Small intestine (tissue), 7 donors: ENCODE measurements around the gene METTL9. TPM values are rescaled to one million over a fixed set of nuclear protein-coding genes. Genes with fewer than 3 reads are reported as not detected.
"Not testable (repeated sequence)": the region's sequence is repeated elsewhere in the genome, so short reads cannot be mapped to it uniquely, and the experiment has no call there.

Experiments used
- DNase-seq, 2 donors: peaks; one replicate each; pipeline versions ENCODE4 v3.0.0 to v3.0.0-alpha.2; 2013
- FAIRE-seq: peaks from 2 replicates; lab custom pipeline; 2012; peaks lifted over from hg19 to GRCh38; lab: Jason Lieb, UNC
- H3K27ac ChIP-seq, 3 donors: one replicate each; pipeline ENCODE4 v1.5.1; 2013; ENCODE audit warnings: low read length in 2 of 3, mild to moderate bottlenecking in 2 of 3, control low read depth in 1 of 3, inconsistent platforms in 1 of 3, low read depth in 1 of 3, moderate library complexity in 1 of 3
- H3K27me3 ChIP-seq, 3 donors: one replicate each; pipeline ENCODE4 v1.6.1; 2013; ENCODE audit warnings: low read length in 3 of 3, inconsistent platforms in 1 of 3; ENCODE audit not compliant: control insufficient read depth in 3 of 3, insufficient read depth in 3 of 3
- H3K36me3 ChIP-seq, 3 donors: one replicate each; pipeline ENCODE4 v1.6.1; 2013; ENCODE audit warnings: low read length in 3 of 3, inconsistent platforms in 1 of 3, low read depth in 1 of 3, mild to moderate bottlenecking in 1 of 3, moderate library complexity in 1 of 3; ENCODE audit not compliant: control insufficient read depth in 3 of 3, insufficient read depth in 2 of 3
- H3K4me1 ChIP-seq, 3 donors: one replicate each; pipeline ENCODE4 v1.6.1; 2013; ENCODE audit warnings: low read length in 2 of 3, inconsistent platforms in 1 of 3, low read depth in 1 of 3, mild to moderate bottlenecking in 1 of 3, moderate library complexity in 1 of 3; ENCODE audit not compliant: control insufficient read depth in 3 of 3, insufficient read depth in 2 of 3
- H3K4me3 ChIP-seq, 3 donors: one replicate each; pipeline ENCODE4 v1.5.1; 2013; ENCODE audit warnings: low read length in 3 of 3, control low read depth in 1 of 3, inconsistent platforms in 1 of 3, low read depth in 1 of 3, mild to moderate bottlenecking in 1 of 3, moderate library complexity in 1 of 3
- H3K9me3 ChIP-seq, 2 donors: one replicate each; pipeline ENCODE4 v1.6.1; 2013; ENCODE audit warnings: low read depth in 1 of 2, low read length in 1 of 2; ENCODE audit not compliant: control insufficient read depth in 2 of 2, insufficient read depth in 1 of 2
- WGBS, 3 donors: extraction: QIAGEN DNeasy Blood & Tissue Kit; methylation state at CpG; one replicate each; pipeline ENCODE4 v1.1.7; 2013; 5-methylcytosine and 5-hydroxymethylcytosine counted together
- polyA plus RNA-seq, 4 donors: library from polyadenylated mRNA; stranded (reverse) in 3 of 4; unstranded in 1 of 4; fragments of 200-250 nt in 3 of 4; fragments of 120-200 nt in 1 of 4; gene quantifications; one replicate each; pipeline versions ENCODE4 v1.2.1 to v1.2.3, GENCODE V29; 2013
- donor health status: healthy with polysubstance abuse.
- donor health status: control.
- donor health status: control.
- donor health status: Bipolar disorder and iron deficiency.
- donor health status: healthy.

Gene METTL9
- polyA plus RNA-seq, 4 donors = 38.7 to 171 (median 61.0) TPM

GRCh38 chr16:21554795-21555585 is 44.4 kb upstream of the METTL9 start:
- Histone ChIP-seq H3K4me1 (peaks cover 0 to 3% (median 0%) of the 10 kb centered on the region in 3 donors), H3K9me3 (no peaks in the 10 kb centered on the region), H3K36me3 (no peaks in the 10 kb centered on the region), H3K27ac (no peak overlapping the region), H3K27me3 (no peaks in the 10 kb centered on the region), H3K4me3 (peak overlapping the region in 1 of 3 donors; percentile 9)
- no peak for FAIRE-seq
- peak; percentile 78 to 89 for DNase-seq
- WGBS, 3 donors = 35 to 37% (median 35%) methylated on average over 41 of the region's 41 CpGs

GRCh38 chr16:21555621-21556020 is 43.8 kb upstream of the METTL9 start:
- not testable (repeated sequence) for FAIRE-seq, H3K4me1 ChIP-seq, DNase-seq, H3K27me3 ChIP-seq, H3K36me3 ChIP-seq, H3K27ac ChIP-seq, H3K9me3 ChIP-seq, H3K4me3 ChIP-seq
- WGBS, 3 donors = 87 to 91% (median 89%) methylated on average over 15 of the region's 15 CpGs

GRCh38 chr16:21556026-21556595 is 43.3 kb upstream of the METTL9 start:
- WGBS, 3 donors = 90 to 94% (median 92%) methylated on average over 4 of the region's 4 CpGs

GRCh38 chr16:21556651-21557241 is 42.6 kb upstream of the METTL9 start:
- not testable (repeated sequence) for H3K4me1 ChIP-seq, H3K36me3 ChIP-seq, FAIRE-seq, H3K9me3 ChIP-seq, DNase-seq, H3K27me3 ChIP-seq, H3K4me3 ChIP-seq
- H3K27ac ChIP-seq = peak overlapping the region in 1 of 3 donors; percentile 52
- WGBS, 3 donors = 54 to 60% (median 60%) methylated on average over 23 to 25 of the region's 25 CpGs

More at GRCh38 chr16:21556026-21556595, 43.3 kb upstream of the METTL9 start:
- H3K36me3 ChIP-seq, H3K27ac ChIP-seq, H3K4me3 ChIP-seq, H3K27me3 ChIP-seq, H3K4me1 ChIP-seq, H3K9me3 ChIP-seq, FAIRE-seq, DNase-seq: not testable (repeated sequence)

GRCh38 chr16:21560462-21560861 is 38.9 kb upstream of the METTL9 start:
- Histone ChIP-seq H3K4me3 (no peak overlapping the region), H3K36me3 (no peaks in the 10 kb centered on the region), H3K27me3 (no peaks in the 10 kb centered on the region), H3K27ac (no peak overlapping the region), H3K9me3 (no peaks in the 10 kb centered on the region), H3K4me1 (peaks cover 0 to 3% (median 1%) of the 10 kb centered on the region in 3 donors)
- FAIRE-seq (no peak), DNase-seq (no peak)
- 69 to 78% (median 76%) methylated on average over 2 of the region's 2 CpGs for WGBS, 3 donors

GRCh38 chr16:21563676-21564075 is 35.7 kb upstream of the METTL9 start:
- Histone ChIP-seq H3K4me1 (peaks cover 0 to 19% (median 11%) of the 10 kb centered on the region in 3 donors), H3K36me3 (no peaks in the 10 kb centered on the region), H3K9me3 (no peaks in the 10 kb centered on the region), H3K27me3 (no peaks in the 10 kb centered on the region), H3K4me3 (no peak overlapping the region), H3K27ac (no peak overlapping the region)
- DNase-seq (no peak), FAIRE-seq (no peak)
- 90 to 97% (median 93%) methylated on average over 2 of the region's 2 CpGs for WGBS, 3 donors

- H3K36me3 ChIP-seq, H3K9me3 ChIP-seq, DNase-seq, FAIRE-seq, H3K4me3 ChIP-seq, H3K27me3 ChIP-seq, H3K27ac ChIP-seq: not testable (repeated sequence)
- H3K4me1 ChIP-seq = peaks cover 0 to 19% (median 11%) of the 10 kb centered on the region in 3 donors
- 79 to 100% (median 82%) methylated on average over 1 of the region's 1 CpG for WGBS, 3 donors
Observed at GRCh38 chr16:21564367-21564766, 35.0 kb upstream of the METTL9 start.

GRCh38 chr16:21565507-21565860 is 33.9 kb upstream of the METTL9 start:
- whole genome bisulfite sequencing, 3 donors = 72 to 91% (median 85%) methylated on average over 2 of the region's 2 CpGs
- no peaks in the 10 kb centered on the region for H3K36me3 ChIP-seq
- no peak for DNase-seq
- no peak for FAIRE-seq
- no peak overlapping the region for H3K4me3 ChIP-seq
- no peaks in the 10 kb centered on the region for H3K9me3 ChIP-seq
- no peaks in the 10 kb centered on the region for H3K27me3 ChIP-seq
- H3K27ac ChIP-seq = peak overlapping the region in 1 of 3 donors; percentile 56
- H3K4me1 ChIP-seq = peaks cover 0 to 19% (median 11%) of the 10 kb centered on the region in 3 donors
